ENCODE data around the gene DMXL2.
"Not testable (repeated sequence)": the region's sequence is repeated elsewhere in the genome, so short reads cannot be mapped to it uniquely, and the experiment has no call there.

Gene DMXL2

DNA sequence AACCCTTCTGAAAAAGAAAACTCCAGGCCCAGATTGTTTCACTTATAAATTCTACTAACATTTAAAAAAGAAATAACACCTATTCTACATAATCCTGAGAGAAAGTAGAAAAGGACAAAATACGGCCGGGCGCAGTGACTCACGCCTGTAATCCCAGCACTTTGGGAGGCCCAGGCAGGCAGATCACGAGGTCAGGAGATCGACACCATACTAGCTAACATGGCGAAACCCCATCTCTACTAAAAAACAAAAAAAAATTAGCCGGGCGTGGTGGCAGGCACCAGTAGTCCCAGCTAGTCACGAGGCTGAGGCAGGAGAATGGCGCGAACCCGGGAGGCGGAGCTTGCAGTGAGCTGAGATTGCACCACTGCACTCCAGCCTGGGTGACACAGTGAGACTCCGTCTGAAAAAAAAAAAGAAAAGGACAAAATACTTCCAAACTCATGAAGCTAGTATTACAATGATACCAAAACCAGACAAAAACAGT lies 19.1 kb downstream of the DMXL2 start:
- not testable (repeated sequence) for H3K27me3 Mint-ChIP-seq, DNase-seq, H3K4me3 Mint-ChIP-seq, H3K4me1 Mint-ChIP-seq, H3K9me3 Mint-ChIP-seq, H3K27ac Mint-ChIP-seq, ATAC-seq

DNA sequence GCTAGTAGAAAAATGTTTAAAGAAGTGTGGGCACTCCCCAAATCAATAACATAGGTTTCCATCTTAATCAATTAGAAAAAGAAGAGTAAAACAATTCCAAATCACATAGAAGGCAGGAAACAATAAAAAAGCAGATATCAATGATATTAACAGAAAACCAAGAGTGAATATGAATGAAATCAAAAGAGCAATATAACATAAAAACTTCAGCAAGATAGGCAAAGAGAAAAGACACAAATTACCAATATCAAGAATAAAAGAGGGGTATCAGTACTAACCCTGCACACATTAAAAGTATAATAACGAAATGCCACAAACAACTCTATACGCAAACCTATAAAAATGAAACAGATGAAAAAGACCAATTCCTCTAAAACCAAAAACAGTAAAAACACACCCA lies 19.6 kb downstream of the DMXL2 start:
- H3K27me3 Mint-ChIP-seq = no peaks in the 10 kb centered on the region
- H3K4me1 Mint-ChIP-seq = peaks cover 9% of the 10 kb centered on the region
- H3K9me3 Mint-ChIP-seq = no peaks in the 10 kb centered on the region
- no peak for DNase-seq
- H3K4me3 Mint-ChIP-seq = no peak overlapping the region
- ATAC-seq = no peak
- H3K27ac Mint-ChIP-seq = no peak overlapping the region

DNA sequence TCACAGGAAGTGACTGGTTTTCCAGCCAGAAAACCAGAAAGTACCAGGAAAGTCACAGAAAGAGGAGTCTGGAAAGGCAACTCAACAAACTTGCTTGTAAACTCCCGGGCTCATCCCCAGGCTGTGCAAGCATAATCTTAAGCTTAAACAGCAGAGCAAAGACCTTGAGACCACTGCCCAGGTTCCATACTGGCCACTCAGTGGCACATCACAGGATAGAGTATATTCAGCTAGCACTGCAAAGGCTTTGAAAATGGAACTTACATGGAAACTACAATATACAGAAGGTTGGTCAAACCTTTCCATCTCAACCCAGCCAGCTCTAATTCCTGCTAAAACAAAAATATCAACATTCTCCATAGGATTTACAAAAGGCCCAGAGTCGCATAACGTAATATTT lies 20.1 kb downstream of the DMXL2 start:
- no peak for DNase-seq
- ATAC-seq = no peak
- peaks cover 9% of the 10 kb centered on the region for H3K4me1 Mint-ChIP-seq
- H3K27me3 Mint-ChIP-seq = no peaks in the 10 kb centered on the region
- no peaks in the 10 kb centered on the region for H3K9me3 Mint-ChIP-seq
- H3K27ac Mint-ChIP-seq = no peak overlapping the region
- H3K4me3 Mint-ChIP-seq = no peak overlapping the region

DNA sequence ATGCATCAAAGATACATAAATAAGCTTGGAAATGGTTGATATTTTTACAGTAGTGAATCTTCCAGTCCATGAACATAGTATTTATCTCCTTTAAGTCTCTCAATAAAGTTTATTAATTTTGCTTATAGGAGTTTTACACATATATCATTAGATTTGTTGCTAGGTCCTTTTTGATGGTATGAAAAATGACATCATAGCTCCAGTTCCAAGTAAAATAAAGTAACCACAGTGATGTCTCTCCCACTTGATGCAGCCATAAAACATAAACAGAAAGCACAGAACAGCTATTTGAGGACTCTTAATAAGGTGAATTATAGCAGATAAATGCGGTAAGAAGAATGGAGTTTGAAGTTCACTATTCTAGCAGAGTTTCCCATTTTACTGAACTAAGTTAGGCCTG lies 20.8 kb downstream of the DMXL2 start:
- H3K27me3 Mint-ChIP-seq = no peaks in the 10 kb centered on the region
- no peak overlapping the region for H3K27ac Mint-ChIP-seq
- H3K9me3 Mint-ChIP-seq = no peaks in the 10 kb centered on the region
- ATAC-seq = no peak
- no peak overlapping the region for H3K4me3 Mint-ChIP-seq
- peaks cover 9% of the 10 kb centered on the region for H3K4me1 Mint-ChIP-seq
- DNase-seq = no peak

DNA sequence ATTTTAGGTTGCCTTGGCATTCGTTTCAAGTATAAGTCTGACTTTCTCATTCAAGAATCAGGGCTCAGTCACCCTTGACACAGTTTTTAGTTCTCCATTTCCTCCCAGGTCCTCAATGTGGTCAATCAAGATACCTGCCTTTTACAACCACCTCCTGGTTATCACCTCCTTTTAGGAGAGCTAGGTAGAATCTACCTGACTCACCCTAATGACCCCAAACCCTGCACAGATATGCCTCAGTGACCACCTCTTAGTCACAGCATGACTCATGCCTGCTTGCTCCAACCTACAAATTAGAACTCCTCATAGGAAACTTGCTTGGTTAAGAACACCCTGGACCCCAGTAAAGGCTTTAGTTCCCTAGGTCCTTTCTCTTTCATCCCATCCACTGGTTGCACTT lies 22.5 kb downstream of the DMXL2 start:
- DNase-seq (peak in 1 of 2 donors; percentile 17), ATAC-seq (peak; percentile 83)
- H3K27me3 Mint-ChIP-seq = no peaks in the 10 kb centered on the region
- H3K9me3 Mint-ChIP-seq = no peaks in the 10 kb centered on the region
- peak overlapping the region; percentile 3 for H3K27ac Mint-ChIP-seq
- no peak overlapping the region for H3K4me3 Mint-ChIP-seq
- H3K4me1 Mint-ChIP-seq = peaks cover 9% of the 10 kb centered on the region

DNA sequence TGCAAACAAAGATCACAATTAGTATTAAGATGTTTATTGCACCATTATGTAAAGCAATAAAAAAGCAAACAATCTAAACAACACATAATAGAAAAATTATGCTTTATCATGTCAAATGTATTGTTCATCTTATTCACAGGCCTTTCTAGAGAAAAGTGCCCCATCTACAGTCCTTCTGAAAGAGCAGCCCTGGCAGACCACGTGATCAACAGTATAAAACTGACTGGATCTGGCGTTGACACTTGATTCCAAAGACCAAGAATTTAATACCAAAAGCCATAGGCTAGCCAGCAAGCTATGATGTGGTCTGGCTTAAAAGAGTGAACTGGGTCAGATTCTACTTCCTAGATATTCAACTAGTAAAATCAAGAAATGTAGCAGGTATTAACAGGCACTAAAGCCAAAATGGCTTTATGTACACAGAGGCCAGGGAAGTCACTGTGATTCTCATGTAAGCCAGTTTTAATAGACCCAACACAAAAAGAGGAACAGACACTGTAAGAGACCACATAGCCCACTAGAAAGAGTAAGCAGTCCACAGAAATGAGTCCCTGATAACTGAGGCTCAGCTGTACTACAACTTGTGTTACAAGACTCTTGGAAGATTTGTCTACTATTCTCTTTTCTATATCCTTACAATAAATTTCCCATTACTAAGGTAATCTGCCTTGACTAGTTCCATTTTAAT lies 32.5 kb downstream of the DMXL2 start:
- Mint-ChIP-seq H3K4me1 (no peaks in the 10 kb centered on the region), H3K9me3 (peaks cover 31 to 45% of the 10 kb centered on the region in 2 donors), H3K27me3 (no peaks in the 10 kb centered on the region), H3K4me3 (no peak overlapping the region), H3K27ac (no peak overlapping the region)
- DNase-seq (no peak), ATAC-seq (no peak)

DNA sequence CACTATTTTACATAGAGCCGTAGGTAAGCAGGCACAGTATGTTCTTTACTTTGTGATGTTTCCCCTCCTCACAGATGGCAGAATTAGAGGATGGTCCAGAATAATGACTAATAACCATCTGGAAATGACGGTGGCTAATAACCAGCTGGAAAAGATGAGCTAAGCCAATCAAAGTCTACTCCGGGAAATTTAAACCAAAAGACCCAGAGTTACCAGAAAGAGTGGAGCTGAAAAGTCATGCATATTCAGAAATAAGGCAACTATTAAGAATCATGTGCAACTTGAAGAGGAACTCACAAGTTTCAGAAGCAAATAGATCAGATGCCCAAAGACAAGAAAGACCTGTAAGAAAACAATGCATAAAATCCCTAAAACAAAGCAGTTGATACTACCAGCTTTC lies 33.6 kb downstream of the DMXL2 start:
- Mint-ChIP-seq H3K9me3 (peaks cover 29 to 42% of the 10 kb centered on the region in 2 donors), H3K4me3 (no peak overlapping the region), H3K27ac (no peak overlapping the region), H3K27me3 (no peaks in the 10 kb centered on the region), H3K4me1 (no peaks in the 10 kb centered on the region)
- no peak for DNase-seq
- ATAC-seq = no peak

DNA sequence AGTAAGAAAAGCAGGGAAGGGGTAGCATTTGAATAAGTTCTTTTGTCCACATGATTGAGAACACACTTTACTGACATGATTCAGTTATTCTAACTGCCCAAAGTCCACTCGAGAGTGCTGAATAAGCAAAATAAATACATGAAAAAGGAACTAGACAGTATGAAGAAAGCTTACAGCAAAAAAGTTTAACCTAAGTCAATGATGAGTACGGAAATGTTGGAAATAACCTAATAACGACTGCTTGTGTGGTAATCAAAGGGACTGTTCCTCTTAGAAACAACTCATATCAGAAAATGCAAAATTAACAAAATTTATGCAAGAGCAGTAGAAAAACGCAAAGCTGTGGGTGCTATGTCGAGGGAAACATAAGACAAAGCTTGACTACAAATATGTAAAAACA lies 36.6 kb downstream of the DMXL2 start:
- ATAC-seq (no peak), DNase-seq (no peak)
- no peak overlapping the region for H3K27ac Mint-ChIP-seq
- H3K4me1 Mint-ChIP-seq = no peaks in the 10 kb centered on the region
- H3K9me3 Mint-ChIP-seq = peaks cover 19 to 23% of the 10 kb centered on the region in 2 donors
- no peak overlapping the region for H3K4me3 Mint-ChIP-seq
- H3K27me3 Mint-ChIP-seq = no peaks in the 10 kb centered on the region

DNA sequence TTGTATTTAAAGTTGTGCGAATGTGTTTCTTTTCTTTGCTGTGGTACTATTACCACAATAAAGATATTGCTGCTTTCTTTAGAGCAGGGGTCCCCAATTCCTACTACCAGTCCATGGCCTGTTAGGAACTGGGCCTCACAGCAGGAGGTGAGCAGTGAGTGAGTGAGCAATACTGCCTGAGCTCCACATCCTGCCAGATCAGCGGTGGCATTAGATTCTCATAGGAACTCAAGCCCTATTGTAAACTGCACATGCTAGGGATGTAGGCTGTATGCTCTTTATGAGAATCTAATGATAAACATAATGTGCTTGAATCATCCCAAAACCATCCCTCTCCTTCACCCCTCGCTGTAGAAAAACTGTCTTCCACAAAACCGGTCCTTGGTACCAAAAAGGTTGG lies 41.6 kb downstream of the DMXL2 start:
- no peaks in the 10 kb centered on the region for H3K27me3 Mint-ChIP-seq
- DNase-seq (no peak), ATAC-seq (no peak)
- H3K27ac Mint-ChIP-seq = no peak overlapping the region
- no peaks in the 10 kb centered on the region for H3K4me1 Mint-ChIP-seq
- no peak overlapping the region for H3K4me3 Mint-ChIP-seq
- H3K9me3 Mint-ChIP-seq = peaks cover 13 to 14% of the 10 kb centered on the region in 2 donors

DNA sequence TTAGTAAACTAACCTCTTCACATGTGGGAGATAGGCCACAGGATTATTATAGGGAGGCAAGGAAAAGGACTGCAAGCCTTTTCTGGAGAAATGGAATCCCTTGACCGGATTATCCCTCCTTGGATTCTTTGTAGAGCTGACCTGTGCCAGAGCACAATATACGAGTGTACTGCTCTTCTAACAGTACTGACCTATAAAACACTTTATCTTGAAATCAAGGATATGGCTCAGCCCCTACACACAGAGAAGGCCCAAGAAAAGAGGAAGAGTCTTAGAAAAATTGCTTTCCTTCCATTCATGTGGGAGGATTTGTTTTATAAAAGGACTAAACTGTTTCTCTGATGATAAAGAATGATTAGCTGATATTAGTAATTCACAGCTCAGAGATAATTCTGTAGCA lies 42.2 kb downstream of the DMXL2 start:
- no peak for DNase-seq
- Mint-ChIP-seq H3K4me1 (no peaks in the 10 kb centered on the region), H3K27ac (no peak overlapping the region), H3K9me3 (peaks cover 7 to 8% of the 10 kb centered on the region in 2 donors), H3K4me3 (no peak overlapping the region), H3K27me3 (no peaks in the 10 kb centered on the region)
- ATAC-seq = no peak

DNA sequence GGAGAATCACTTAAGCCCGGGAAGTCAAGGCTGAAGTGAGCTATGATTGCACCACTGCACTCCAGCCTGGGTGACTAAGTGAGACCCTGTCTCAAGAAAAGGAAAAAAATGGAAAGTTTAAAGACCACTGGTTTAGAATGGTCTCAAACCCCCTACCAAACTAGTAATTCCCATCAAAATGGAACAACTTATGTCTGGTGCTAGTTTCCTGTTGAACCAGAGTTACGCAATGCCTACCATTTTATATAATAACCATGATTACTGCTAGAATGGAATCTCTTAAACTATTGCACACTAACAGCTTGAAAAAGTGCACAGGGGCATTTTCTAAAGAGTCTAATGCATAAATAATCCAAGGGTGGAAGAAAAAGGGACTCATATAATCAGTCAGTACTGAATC lies 43.6 kb downstream of the DMXL2 start:
- DNase-seq = no peak
- no peak overlapping the region for H3K4me3 Mint-ChIP-seq
- no peaks in the 10 kb centered on the region for H3K4me1 Mint-ChIP-seq
- no peak for ATAC-seq
- no peak overlapping the region for H3K27ac Mint-ChIP-seq
- H3K27me3 Mint-ChIP-seq = no peaks in the 10 kb centered on the region
- peaks cover 5 to 7% of the 10 kb centered on the region in 2 donors for H3K9me3 Mint-ChIP-seq

DNA sequence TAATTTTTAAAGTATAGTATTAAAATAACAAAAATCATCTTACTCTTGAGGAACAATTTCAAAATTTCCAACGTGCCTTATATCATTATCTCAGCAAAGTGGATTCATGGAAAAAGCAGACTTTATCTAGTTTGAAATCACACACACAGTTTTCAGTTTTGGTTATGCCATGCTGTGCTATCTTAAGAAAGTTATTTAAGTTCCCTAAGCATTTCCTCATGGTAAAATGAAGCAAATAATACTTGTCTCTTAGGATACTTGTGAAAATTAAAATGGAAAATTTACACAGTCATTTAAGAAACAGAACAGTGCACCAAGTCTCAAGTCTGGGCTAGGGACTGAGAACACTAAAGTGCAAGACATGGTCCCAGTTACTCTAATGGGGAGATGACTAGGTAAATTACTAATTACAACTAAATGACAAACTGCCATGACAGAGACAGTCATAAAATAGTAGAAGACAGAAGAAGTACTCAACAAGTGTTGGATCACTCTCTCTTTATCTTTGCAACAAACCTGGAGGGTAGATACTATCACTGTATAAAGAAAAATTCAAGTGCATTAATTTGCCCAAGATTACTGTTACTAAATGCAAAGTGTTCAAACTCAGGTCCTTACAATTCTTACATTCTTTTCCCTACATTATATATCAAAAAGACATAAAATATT lies 44.8 kb downstream of the DMXL2 start:
- H3K4me1 Mint-ChIP-seq = no peaks in the 10 kb centered on the region
- no peak overlapping the region for H3K4me3 Mint-ChIP-seq
- DNase-seq (no peak), ATAC-seq (no peak)
- H3K27me3 Mint-ChIP-seq = no peaks in the 10 kb centered on the region
- H3K27ac Mint-ChIP-seq = peak overlapping the region in 1 of 2 donors; percentile 17
- H3K9me3 Mint-ChIP-seq = peaks cover 5 to 7% of the 10 kb centered on the region in 2 donors

DNA sequence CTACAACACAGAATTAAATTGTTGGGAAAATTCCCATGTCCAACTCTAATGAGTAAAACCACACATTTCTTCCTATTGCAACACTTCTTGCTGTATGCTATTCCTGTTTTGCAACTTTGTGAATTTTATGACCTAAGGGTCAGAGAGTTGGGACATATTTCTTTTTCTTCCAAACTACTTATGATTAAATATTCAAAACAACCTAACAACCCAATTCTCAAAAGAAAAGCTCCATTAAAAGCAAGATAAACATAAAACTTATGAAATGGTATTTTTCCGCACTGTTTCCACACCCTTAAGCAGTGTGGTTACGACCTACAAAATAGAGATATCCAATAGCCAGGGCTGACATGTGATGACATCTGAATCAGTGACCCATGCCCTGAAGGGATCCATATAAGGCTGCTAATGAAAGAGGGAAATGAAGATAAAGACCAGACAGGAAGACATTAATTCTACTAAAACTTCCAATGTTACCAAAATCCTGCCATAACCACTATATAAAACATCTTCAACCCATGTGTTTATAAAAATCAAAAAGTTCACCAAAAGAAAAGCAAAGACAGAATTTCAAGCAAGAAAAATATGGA lies 45.6 kb downstream of the DMXL2 start:
- Mint-ChIP-seq H3K4me1 (no peaks in the 10 kb centered on the region), H3K4me3 (no peak overlapping the region), H3K9me3 (peaks cover 5 to 7% of the 10 kb centered on the region in 2 donors), H3K27me3 (no peaks in the 10 kb centered on the region), H3K27ac (no peak overlapping the region)
- DNase-seq (no peak), ATAC-seq (no peak)

DNA sequence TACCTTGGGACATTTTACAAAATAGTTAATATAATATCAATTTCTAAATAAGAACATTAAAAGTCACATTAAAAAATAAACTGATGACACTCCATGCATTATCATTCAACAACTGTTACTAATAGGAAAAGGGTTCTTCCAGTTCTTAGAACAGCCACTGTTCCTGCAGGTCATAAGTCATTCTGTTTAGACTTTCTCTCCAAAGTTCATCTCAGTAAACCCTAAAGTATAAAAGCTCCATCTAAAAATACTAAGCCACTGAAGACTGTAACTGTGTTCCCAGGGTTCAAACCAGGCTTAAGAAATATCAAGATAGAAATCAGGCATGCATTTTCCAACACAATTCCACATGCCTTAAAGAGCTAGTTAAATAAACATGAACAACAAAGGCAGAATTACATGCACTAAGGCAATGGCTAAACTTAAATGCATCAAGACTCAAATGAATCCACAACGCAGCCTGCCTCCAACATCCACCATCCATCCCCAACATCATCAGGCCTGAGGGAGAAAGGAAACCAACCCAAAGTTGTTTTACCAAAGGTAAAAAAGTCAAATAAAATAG lies 46.2 kb downstream of the DMXL2 start:
- no peak for ATAC-seq
- Mint-ChIP-seq H3K4me1 (no peaks in the 10 kb centered on the region), H3K27ac (no peak overlapping the region), H3K4me3 (no peak overlapping the region), H3K27me3 (no peaks in the 10 kb centered on the region), H3K9me3 (peaks cover 10 to 13% of the 10 kb centered on the region in 2 donors)
- no peak for DNase-seq

DNA sequence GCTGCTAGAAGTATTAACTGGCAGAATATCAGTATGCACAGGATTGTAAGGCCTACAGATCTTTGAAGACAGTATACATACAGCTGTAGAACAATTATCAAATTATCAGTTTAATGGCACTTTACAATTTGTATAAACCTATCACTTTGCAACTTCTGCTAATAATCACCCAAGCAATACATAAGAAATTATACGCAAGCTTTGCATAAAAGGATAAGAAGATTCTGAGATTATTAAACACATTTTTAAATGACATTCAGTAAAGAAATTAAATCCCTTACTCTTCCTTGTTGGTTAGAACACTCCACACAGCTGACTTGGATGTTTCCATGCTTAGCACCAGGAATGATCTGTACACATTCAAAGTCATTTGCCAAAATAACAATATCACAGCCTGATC lies 46.8 kb downstream of the DMXL2 start:
- ATAC-seq (no peak), DNase-seq (no peak)
- H3K4me1 Mint-ChIP-seq = no peaks in the 10 kb centered on the region
- no peak overlapping the region for H3K27ac Mint-ChIP-seq
- peaks cover 8 to 18% of the 10 kb centered on the region in 2 donors for H3K9me3 Mint-ChIP-seq
- no peak overlapping the region for H3K4me3 Mint-ChIP-seq
- H3K27me3 Mint-ChIP-seq = no peaks in the 10 kb centered on the region

DNA sequence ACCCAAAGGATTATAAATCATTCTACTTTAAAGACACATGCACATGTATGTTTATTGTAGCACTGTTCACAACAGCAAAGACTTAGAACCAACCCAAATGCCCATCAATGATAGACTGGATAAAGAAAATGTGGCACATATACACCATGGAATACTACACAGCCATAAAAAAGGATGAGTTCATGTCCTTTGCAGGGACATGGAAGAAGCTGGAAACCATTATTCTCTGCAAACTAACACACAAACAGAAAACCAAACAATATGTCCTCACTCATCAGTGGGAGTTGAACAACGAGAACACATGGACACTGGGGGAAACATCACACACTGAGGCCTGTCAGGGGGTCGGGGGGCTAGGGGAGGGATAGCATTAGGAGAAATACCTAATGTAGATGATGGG lies 49.2 kb downstream of the DMXL2 start:
- ATAC-seq, H3K27me3 Mint-ChIP-seq, H3K4me3 Mint-ChIP-seq, H3K27ac Mint-ChIP-seq, DNase-seq, H3K4me1 Mint-ChIP-seq: not testable (repeated sequence)
- peaks cover 16 to 19% of the 10 kb centered on the region in 2 donors for H3K9me3 Mint-ChIP-seq
